IPS DF 6.9 (cell line): ENCODE data around the gene LMAN1L.

Experiments used
- DNase-seq: peaks from one replicate; pipeline ENCODE4 v3.0.0-alpha.2; 2013; ENCODE audit warnings: low read depth, low spot score
- H3K27ac ChIP-seq: one replicate; pipeline ENCODE4 v1.5.1; 2013; ENCODE audit warnings: low read length, control low read depth
- H3K27me3 ChIP-seq: 2 replicates; pipeline ENCODE4 v1.6.1; 2013; ENCODE audit warnings: mild to moderate bottlenecking, low read length; ENCODE audit not compliant: control insufficient read depth, insufficient read depth
- H3K36me3 ChIP-seq: 2 replicates; pipeline ENCODE4 v1.6.1; 2013; ENCODE audit warnings: low read length; ENCODE audit not compliant: control insufficient read depth, insufficient read depth
- H3K4me1 ChIP-seq: 2 replicates; pipeline ENCODE4 v1.6.1; 2013; ENCODE audit warnings: low read length; ENCODE audit not compliant: control insufficient read depth, insufficient read depth
- H3K4me3 ChIP-seq: 2 replicates; pipeline ENCODE4 v1.5.1; 2013; ENCODE audit warnings: mild to moderate bottlenecking, low read length
- H3K9me3 ChIP-seq: 2 replicates; pipeline ENCODE4 v1.6.1; 2013; ENCODE audit warnings: low read length, inconsistent platforms; ENCODE audit not compliant: control insufficient read depth, insufficient read depth
- WGBS: extraction: QIAGEN DNeasy Blood & Tissue Kit; methylation state at CpG from one replicate; pipeline ENCODE4 v1.1.7; 2013; ENCODE audit warnings: mixed read lengths, missing lambda C conversion rate; ENCODE audit not compliant: insufficient read length, insufficient coverage; 5-methylcytosine and 5-hydroxymethylcytosine counted together

LMAN1L gene

GRCh38 chr15:74788683-74789151 is 23.9 kb upstream of the LMAN1L start:
- no CpG with 5 or more reads among the region's 9 CpGs for WGBS
- Histone ChIP-seq H3K4me1 (peaks cover 7% of the 10 kb centered on the region; the same call in 1 of the 2 replicates), H3K4me3 (no peak overlapping the region), H3K27me3 (no peaks in the 10 kb centered on the region), H3K9me3 (no peaks in the 10 kb centered on the region), H3K36me3 (no peaks in the 10 kb centered on the region), H3K27ac (no peak overlapping the region)
- no peak for DNase-seq

GRCh38 chr15:74789171-74789631 is 23.4 kb upstream of the LMAN1L start:
- no CpG with 5 or more reads among the region's 14 CpGs for WGBS
- Histone ChIP-seq H3K4me1 (peaks cover 7% of the 10 kb centered on the region; the same call in 1 of the 2 replicates), H3K4me3 (no peak overlapping the region), H3K27ac (no peak overlapping the region), H3K36me3 (no peaks in the 10 kb centered on the region), H3K27me3 (no peaks in the 10 kb centered on the region), H3K9me3 (no peaks in the 10 kb centered on the region)
- no peak for DNase-seq

GRCh38 chr15:74789741-74790079 is 22.9 kb upstream of the LMAN1L start:
- Histone ChIP-seq H3K27me3 (no peaks in the 10 kb centered on the region), H3K4me1 (peaks cover 7% of the 10 kb centered on the region; the same call in 1 of the 2 replicates), H3K27ac (no peak overlapping the region), H3K36me3 (no peaks in the 10 kb centered on the region), H3K4me3 (no peak overlapping the region), H3K9me3 (no peaks in the 10 kb centered on the region)
- no CpG with 5 or more reads among the region's 3 CpGs for WGBS
- no peak for DNase-seq

GRCh38 chr15:74790080-74790916 is 22.3 kb upstream of the LMAN1L start:
- no peak for DNase-seq
- Histone ChIP-seq H3K4me1 (peaks cover 7% of the 10 kb centered on the region; the same call in 1 of the 2 replicates), H3K36me3 (no peaks in the 10 kb centered on the region), H3K4me3 (no peak overlapping the region), H3K9me3 (no peaks in the 10 kb centered on the region), H3K27me3 (no peaks in the 10 kb centered on the region), H3K27ac (no peak overlapping the region)
- no CpG with 5 or more reads among the region's 15 CpGs for WGBS

- Histone ChIP-seq H3K27me3 (no peaks in the 10 kb centered on the region), H3K4me1 (peaks cover 7% of the 10 kb centered on the region; the same call in 1 of the 2 replicates), H3K4me3 (no peak overlapping the region), H3K9me3 (no peaks in the 10 kb centered on the region), H3K27ac (no peak overlapping the region), H3K36me3 (no peaks in the 10 kb centered on the region)
- WGBS: no CpG with 5 or more reads among the region's 1 CpG
- no peak for DNase-seq
Observed at GRCh38 chr15:74791007-74791406, 21.6 kb upstream of the LMAN1L start.

GRCh38 chr15:74791667-74792066 is 21.0 kb upstream of the LMAN1L start:
- no peak overlapping the region for H3K27ac ChIP-seq
- no CpG with 5 or more reads among the region's 7 CpGs for WGBS
- no peak overlapping the region for H3K4me3 ChIP-seq
- H3K4me1 ChIP-seq: peaks cover 7% of the 10 kb centered on the region; the same call in 1 of the 2 replicates
- no peaks in the 10 kb centered on the region for H3K36me3 ChIP-seq
- no peak for DNase-seq
- no peaks in the 10 kb centered on the region for H3K9me3 ChIP-seq
- H3K27me3 ChIP-seq: no peaks in the 10 kb centered on the region

GRCh38 chr15:74792227-74793016 is 20.2 kb upstream of the LMAN1L start:
- no peak for DNase-seq
- H3K9me3 ChIP-seq: no peaks in the 10 kb centered on the region
- no peaks in the 10 kb centered on the region for H3K36me3 ChIP-seq
- H3K4me1 ChIP-seq: peaks cover 7% of the 10 kb centered on the region; the same call in 1 of the 2 replicates
- no peak overlapping the region for H3K27ac ChIP-seq
- no peak overlapping the region for H3K4me3 ChIP-seq
- no CpG with 5 or more reads among the region's 12 CpGs for WGBS
- no peaks in the 10 kb centered on the region for H3K27me3 ChIP-seq

- WGBS: no CpG with 5 or more reads among the region's 12 CpGs
- no peak for DNase-seq
- H3K4me1 ChIP-seq: peaks cover 3% of the 10 kb centered on the region; the same call in 1 of the 2 replicates
- H3K4me3 ChIP-seq: no peak overlapping the region
- H3K36me3 ChIP-seq: no peaks in the 10 kb centered on the region
- no peak overlapping the region for H3K27ac ChIP-seq
- no peaks in the 10 kb centered on the region for H3K27me3 ChIP-seq
- no peaks in the 10 kb centered on the region for H3K9me3 ChIP-seq
Observed at GRCh38 chr15:74793135-74794028, 19.3 kb upstream of the LMAN1L start.

- no CpG with 5 or more reads among the region's 9 CpGs for WGBS
- H3K4me1 ChIP-seq: no peaks in the 10 kb centered on the region
- no peaks in the 10 kb centered on the region for H3K27me3 ChIP-seq
- no peak overlapping the region for H3K4me3 ChIP-seq
- H3K36me3 ChIP-seq: no peaks in the 10 kb centered on the region; the same call in 1 of the 2 replicates
- no peak for DNase-seq
- H3K9me3 ChIP-seq: no peaks in the 10 kb centered on the region
- no peak overlapping the region for H3K27ac ChIP-seq
Observed at GRCh38 chr15:74794248-74794969, 18.2 kb upstream of the LMAN1L start.
